Psoas muscle (tissue), 8 donors: ENCODE results near the gene BAZ2A. TPM values are rescaled to one million over a fixed set of nuclear protein-coding genes. Genes with fewer than 3 reads are reported as not detected.

Experiments
- ATAC-seq, 4 donors: fragments of 200-7000 bp; cut with Tn5 transposase; one replicate each; pipeline ENCODE4 v1.9.1; 2020; ENCODE audit warnings: moderate library complexity in 3 of 4, mild to moderate bottlenecking in 2 of 4
- DNase-seq, 2 donors: peaks; one replicate each; pipeline ENCODE4 v3.0.0-alpha.2; 2020
- H3K27ac ChIP-seq: fragments of 200-600 bp; one replicate; pipeline ENCODE4 v1.8.0; 2022
- H3K27me3 ChIP-seq, 3 donors: fragments of 200-600 bp in 1 of 3; one replicate each; pipeline versions ENCODE4 v1.6.1 to v1.8.0; 2013 to 2022; ENCODE audit warnings: low read length in 2 of 3, mild to moderate bottlenecking in 2 of 3, moderate library complexity in 1 of 3; ENCODE audit not compliant: insufficient read depth in 3 of 3
- H3K36me3 ChIP-seq, 2 donors: fragments of 200-600 bp in 1 of 2; one replicate each; pipeline versions ENCODE4 v1.6.1 to v1.8.0; 2013 to 2022; ENCODE audit warnings: low read depth in 1 of 2, mild to moderate bottlenecking in 1 of 2, moderate library complexity in 1 of 2; ENCODE audit not compliant: insufficient read depth in 1 of 2
- H3K4me1 ChIP-seq: fragments of 200-600 bp; one replicate; pipeline ENCODE4 v1.8.0; 2022
- H3K4me3 ChIP-seq: fragments of 200-600 bp; one replicate; pipeline ENCODE4 v1.8.0; 2022; ENCODE audit warnings: mild to moderate bottlenecking
- H3K9me3 ChIP-seq: fragments of 200-600 bp; one replicate; pipeline ENCODE4 v1.8.0; 2022
- WGBS, 3 donors: extraction: QIAGEN DNeasy Blood & Tissue Kit; methylation state at CpG; one replicate each; pipeline versions ENCODE4 v1.1.6 to v1.1.7; 2013; 5-methylcytosine and 5-hydroxymethylcytosine counted together
- intact Hi-C, 2 donors: fragments of 100-400 bp; cut with DNase I; formaldehyde crosslinking; loops; one replicate each; pipeline versions ENCODE4 v1.11.0 to v1.14.2; 2022
- polyA plus RNA-seq, 3 donors: library from polyadenylated mRNA; stranded (reverse); fragments of 200-250 nt; gene quantifications; one replicate each; pipeline ENCODE4 v1.2.3, GENCODE V29; 2013
- total RNA-seq, 4 donors: library from RNA; stranded (reverse); fragmentation: NEBNext Ultra II Directional in 2 of 4; extraction: Animal tissue kit (Norgen Biotek cat#: 25700) in 2 of 4; gene quantifications; one replicate each; pipeline versions ENCODE4 v1.2.1 to v1.2.4, GENCODE V29; 2021 to 2023
- TF ChIP-seq, protein P1 (sequence below): fragments of 200-600 bp; IDR thresholded peaks from one replicate; pipeline ENCODE4 v1.8.0; 2022; ENCODE audit warnings: antibody characterized with exemption
- donor health status: healthy with polysubstance abuse.
- donor health status: DM: no; HTN: no; CAD: no; lungs with moderate emphysema.
- donor health status: Bipolar disorder and iron deficiency.
- donor health status: healthy.
- donor health status: DM: yes; HTN: yes; CAD: no.
- donor health status: DM: no; HTN: no; CAD: no.
- donor health status: DM: no; HTN: no; CAD: no.
- donor health status: DM: yes; HTN: yes; CAD: no.

BAZ2A gene
- total and polyA plus RNA-seq, 7 donors: 10.0 to 53.8 (median 41.0) TPM

DNA sequence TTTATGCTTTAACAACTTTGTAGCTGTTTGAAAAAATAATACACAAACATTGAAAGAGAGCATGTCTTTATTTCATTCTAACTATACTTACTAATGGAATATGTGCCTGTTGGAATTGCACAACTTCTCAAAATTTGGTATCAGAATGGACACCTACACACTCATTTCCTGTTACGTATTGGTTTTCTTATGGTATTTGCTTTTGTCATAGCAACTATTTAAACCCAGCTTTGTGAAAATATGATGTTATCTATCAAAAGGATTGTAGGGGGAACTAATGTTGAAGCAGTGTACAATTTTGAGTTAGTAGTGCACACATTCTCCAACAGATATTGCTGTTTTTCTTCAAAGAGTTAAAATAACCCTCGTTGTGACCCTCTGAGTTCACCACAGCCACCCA is 55.9 kb downstream of the BAZ2A start:
- no peak for ATAC-seq
- 53 to 66% (median 62%) methylated on average over 2 of the region's 2 CpGs for WGBS, 3 donors
- Histone ChIP-seq H3K4me1 (peaks cover 6% of the 10 kb centered on the region), H3K36me3 (peaks cover 0 to 10% of the 10 kb centered on the region in 2 donors), H3K27ac (no peak overlapping the region), H3K27me3 (no peaks in the 10 kb centered on the region), H3K9me3 (no peaks in the 10 kb centered on the region), H3K4me3 (no peak overlapping the region)
- DNase-seq: no peak
- TF ChIP-seq, protein P1, sequence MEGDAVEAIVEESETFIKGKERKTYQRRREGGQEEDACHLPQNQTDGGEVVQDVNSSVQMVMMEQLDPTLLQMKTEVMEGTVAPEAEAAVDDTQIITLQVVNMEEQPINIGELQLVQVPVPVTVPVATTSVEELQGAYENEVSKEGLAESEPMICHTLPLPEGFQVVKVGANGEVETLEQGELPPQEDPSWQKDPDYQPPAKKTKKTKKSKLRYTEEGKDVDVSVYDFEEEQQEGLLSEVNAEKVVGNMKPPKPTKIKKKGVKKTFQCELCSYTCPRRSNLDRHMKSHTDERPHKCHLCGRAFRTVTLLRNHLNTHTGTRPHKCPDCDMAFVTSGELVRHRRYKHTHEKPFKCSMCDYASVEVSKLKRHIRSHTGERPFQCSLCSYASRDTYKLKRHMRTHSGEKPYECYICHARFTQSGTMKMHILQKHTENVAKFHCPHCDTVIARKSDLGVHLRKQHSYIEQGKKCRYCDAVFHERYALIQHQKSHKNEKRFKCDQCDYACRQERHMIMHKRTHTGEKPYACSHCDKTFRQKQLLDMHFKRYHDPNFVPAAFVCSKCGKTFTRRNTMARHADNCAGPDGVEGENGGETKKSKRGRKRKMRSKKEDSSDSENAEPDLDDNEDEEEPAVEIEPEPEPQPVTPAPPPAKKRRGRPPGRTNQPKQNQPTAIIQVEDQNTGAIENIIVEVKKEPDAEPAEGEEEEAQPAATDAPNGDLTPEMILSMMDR: no peak
- intact Hi-C loops: loop anchor here in 1 of 2 donors (5.0 kb wide), 1 partner anchor 62 kb away; no protein-coding TSS in a partner anchor

DNA sequence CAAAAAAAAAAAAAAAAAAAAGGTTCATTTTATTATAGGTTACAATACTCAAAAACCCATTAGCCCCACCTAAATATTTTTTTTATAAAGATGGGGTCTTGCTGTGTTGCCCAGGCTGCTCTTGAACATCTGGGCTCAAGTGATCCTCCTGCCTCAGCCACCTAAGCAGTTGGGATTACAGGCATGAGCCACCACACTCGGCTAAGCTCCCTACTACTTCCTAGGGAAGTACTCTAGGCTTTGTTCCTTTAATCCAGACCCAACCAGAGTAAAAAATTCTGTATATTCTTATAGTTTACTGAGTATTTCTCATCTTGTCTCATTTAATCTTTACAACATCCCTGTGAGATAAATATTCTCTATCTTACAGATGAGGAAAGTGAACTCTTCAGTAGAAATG is 57.8 kb downstream of the BAZ2A start:
- Histone ChIP-seq H3K27ac (no peak overlapping the region), H3K4me3 (no peak overlapping the region), H3K4me1 (peaks cover 8% of the 10 kb centered on the region), H3K36me3 (peaks cover 0 to 10% of the 10 kb centered on the region in 2 donors), H3K9me3 (no peaks in the 10 kb centered on the region), H3K27me3 (no peaks in the 10 kb centered on the region)
- TF ChIP-seq, protein P1: no peak
- ATAC-seq: no peak
- no peak for DNase-seq
- intact Hi-C loops: loop anchor here in 1 of 2 donors (5.0 kb wide), 1 partner anchor 60 kb away; no protein-coding TSS in a partner anchor
- 67 to 73% (median 73%) methylated on average over 1 of the region's 1 CpG for WGBS, 3 donors

DNA sequence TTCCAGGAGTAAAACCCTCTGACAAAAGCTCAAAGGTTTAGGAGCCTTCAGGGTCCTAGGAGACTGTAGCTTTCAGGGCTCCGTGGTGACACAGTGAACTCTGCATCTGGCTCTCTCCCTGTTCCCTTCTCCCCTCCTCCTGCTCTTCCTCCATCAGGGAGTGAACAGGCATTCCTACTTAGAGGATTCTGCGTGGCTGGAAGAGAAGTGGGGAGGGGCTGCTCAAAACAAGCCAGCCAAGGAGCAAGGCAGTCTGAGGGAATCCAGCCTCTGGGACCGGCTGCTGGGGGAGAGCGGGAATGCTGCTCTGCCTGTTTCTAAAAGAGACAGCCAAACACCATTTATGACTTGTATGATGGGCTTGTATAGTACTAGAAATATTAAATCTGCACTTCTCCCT is 59.0 kb downstream of the BAZ2A start:
- DNase-seq (no peak), ATAC-seq (no peak)
- no peaks in the 10 kb centered on the region for H3K27me3 ChIP-seq
- intact Hi-C loops: loop anchor here in 1 of 2 donors (5.0 kb wide), 1 partner anchor 59 kb away; no protein-coding TSS in a partner anchor
- no peak overlapping the region for H3K4me3 ChIP-seq
- H3K9me3 ChIP-seq: no peaks in the 10 kb centered on the region
- peaks cover 0 to 10% of the 10 kb centered on the region in 2 donors for H3K36me3 ChIP-seq
- H3K4me1 ChIP-seq: peaks cover 13% of the 10 kb centered on the region
- WGBS, 3 donors: 58 to 65% (median 60%) methylated on average over 4 of the region's 4 CpGs
- H3K27ac ChIP-seq: no peak overlapping the region
- TF ChIP-seq, protein P1: no peak

DNA sequence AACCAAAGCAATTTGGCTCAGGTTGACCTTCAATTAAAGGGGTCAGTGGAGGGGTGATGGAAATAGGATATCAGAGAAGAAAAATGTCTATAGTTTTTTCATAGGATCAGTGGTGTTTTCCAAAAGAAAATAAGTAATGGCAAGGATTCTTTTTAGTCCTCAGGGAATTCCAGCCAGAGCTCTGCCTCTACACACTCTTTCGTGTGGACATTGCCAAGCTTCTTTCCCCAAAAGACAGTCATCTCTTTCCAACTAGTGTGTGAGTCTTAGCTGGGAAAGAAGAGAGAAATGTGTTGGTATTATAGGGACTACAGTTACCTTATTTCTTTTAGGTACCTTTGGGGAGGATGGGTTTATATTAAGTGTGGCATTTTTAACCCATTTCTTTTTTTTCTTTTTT is 62.0 kb downstream of the BAZ2A start:
- DNase-seq: no peak
- intact Hi-C loops: no loop called here
- no peak overlapping the region for H3K27ac ChIP-seq
- no peaks in the 10 kb centered on the region for H3K27me3 ChIP-seq
- H3K36me3 ChIP-seq: peaks cover 0 to 17% of the 10 kb centered on the region in 2 donors
- TF ChIP-seq, protein P1: no peak
- no peaks in the 10 kb centered on the region for H3K9me3 ChIP-seq
- ATAC-seq: no peak
- WGBS, 3 donors: 57 to 65% (median 62%) methylated on average over 1 of the region's 1 CpG
- H3K4me1 ChIP-seq: peaks cover 15% of the 10 kb centered on the region
- no peak overlapping the region for H3K4me3 ChIP-seq
